ENCODE measurements around the gene SNX1.

Gene SNX1

GRCh38 chr15:64180235-64180824 lies 84.5 kb downstream of the SNX1 start:
- DNase-seq: no peak

GRCh38 chr15:64182859-64183370 lies 87.1 kb downstream of the SNX1 start:
- no peak for DNase-seq

- DNase-seq: no peak
Measured at GRCh38 chr15:64185146-64185911, 89.5 kb downstream of the SNX1 start.

- no peak for DNase-seq
Measured at GRCh38 chr15:64187396-64188191, 91.8 kb downstream of the SNX1 start.

Data from stimulated activated CD4-positive, alpha-beta T cell treated with anti-CD3 and anti-CD28 coated beads, Interleukin-1b, Interleukin-23, amount 100 ng/mL, for 48 hours (primary cell).